B cell (primary cell): ENCODE data around the gene PACSIN2. TPM values are rescaled to one million over a fixed set of nuclear protein-coding genes. Genes with fewer than 3 reads are reported as not detected.

ENCODE experiments used
- polyA plus RNA-seq: library from polyadenylated mRNA; depleted of rRNA; stranded (reverse); fragments of >200 nt; gene quantifications from 2 replicates; pipeline ENCODE4 v1.2.3, GENCODE V29; 2012
- total RNA-seq, 2 donors: library from RNA; stranded (reverse); fragments of 120-200 nt in 1 of 2; gene quantifications; 1 replicate in 1 of 2; 2 replicates in 1 of 2; pipeline versions ENCODE4 v1.2.3 to v1.2.4, GENCODE V29; 2013 to 2022

The PACSIN2 gene
- total and polyA plus RNA-seq, 2 donors (not counting 1 experiment from before 2014, with no cell fraction given), result 26.9 to 59.3 TPM

Other genes with a start within 250 kb of the PACSIN2 start
- 33.2 and 35.2 TPM in 2 replicates for gene ARFGAP3, start 157.9 kb downstream of the PACSIN2 start, total RNA-seq
- 10.7 and 16.2 TPM in 2 replicates for gene ARFGAP3, start 157.9 kb downstream of the PACSIN2 start, polyA plus RNA-seq
- 2.1 and 3.0 TPM in 2 replicates for gene TTLL1, start 74.2 kb upstream of the PACSIN2 start, total RNA-seq
- gene TTLL1, start 74.2 kb upstream of the PACSIN2 start, polyA plus RNA-seq, result 2.5 and 3.3 TPM in 2 replicates
- gene BIK, start 95.6 kb upstream of the PACSIN2 start, total RNA-seq, result 1.3 TPM in 2 replicates
- 2.7 and 3.0 TPM in 2 replicates for gene BIK, start 95.6 kb upstream of the PACSIN2 start, polyA plus RNA-seq
- 10.1 and 10.9 TPM in 2 replicates for gene MCAT, start 128.2 kb upstream of the PACSIN2 start, total RNA-seq
- gene MCAT, start 128.2 kb upstream of the PACSIN2 start, polyA plus RNA-seq, result 8.4 and 16.3 TPM in 2 replicates
- 54.9 and 56.2 TPM in 2 replicates for gene TSPO, start 136.4 kb upstream of the PACSIN2 start, total RNA-seq
- 61.5 and 94.2 TPM in 2 replicates for gene TSPO, start 136.4 kb upstream of the PACSIN2 start, polyA plus RNA-seq
- gene TTLL12, start 172.0 kb upstream of the PACSIN2 start, total RNA-seq, result 19.9 and 21.3 TPM in 2 replicates
- 8.5 and 11.0 TPM in 2 replicates for gene TTLL12, start 172.0 kb upstream of the PACSIN2 start, polyA plus RNA-seq